GM19372 (cell line): Measurements from ENCODE around the gene IL1RAPL1.

Source experiments
- ATAC-seq: cut with Tn5 transposase; IDR thresholded peaks from one replicate; pipeline ENCODE4 v1.9.1; 2021; ENCODE audit warnings: mild to moderate bottlenecking, low read depth, moderate library complexity; ENCODE audit not compliant: unreplicated experiment

The IL1RAPL1 gene

GRCh38 chrX:29671421-29671820 is 1084.2 kb downstream of the IL1RAPL1 start:
- ATAC-seq, result no peak

GRCh38 chrX:29687687-29688086 is 1100.4 kb downstream of the IL1RAPL1 start:
- ATAC-seq, result no peak

GRCh38 chrX:29690061-29690460 is 1102.8 kb downstream of the IL1RAPL1 start:
- ATAC-seq, result no peak

- no peak for ATAC-seq
Observed at GRCh38 chrX:29691044-29691443, 1103.8 kb downstream of the IL1RAPL1 start.

GRCh38 chrX:29693912-29694311 is 1106.7 kb downstream of the IL1RAPL1 start:
- no peak for ATAC-seq

- no peak for ATAC-seq
Observed at GRCh38 chrX:29699239-29699638, 1112.0 kb downstream of the IL1RAPL1 start.

GRCh38 chrX:29707088-29707487 is 1119.8 kb downstream of the IL1RAPL1 start:
- no peak for ATAC-seq

GRCh38 chrX:29721152-29721551 is 1133.9 kb downstream of the IL1RAPL1 start:
- no peak for ATAC-seq

GRCh38 chrX:29724316-29724715 is 1137.1 kb downstream of the IL1RAPL1 start:
- no peak for ATAC-seq

GRCh38 chrX:29726811-29727210 is 1139.6 kb downstream of the IL1RAPL1 start:
- ATAC-seq, result no peak

- no peak for ATAC-seq
Observed at GRCh38 chrX:29728639-29729038, 1141.4 kb downstream of the IL1RAPL1 start.

GRCh38 chrX:29744966-29745365 is 1157.7 kb downstream of the IL1RAPL1 start:
- ATAC-seq, result no peak

- ATAC-seq, result no peak
Observed at GRCh38 chrX:29746326-29746725, 1159.1 kb downstream of the IL1RAPL1 start.

GRCh38 chrX:29762006-29762405 is 1174.8 kb downstream of the IL1RAPL1 start:
- ATAC-seq, result no peak

GRCh38 chrX:29775890-29776289 is 1188.6 kb downstream of the IL1RAPL1 start:
- no peak for ATAC-seq

GRCh38 chrX:29787656-29788055 is 1200.4 kb downstream of the IL1RAPL1 start:
- ATAC-seq, result no peak

- no peak for ATAC-seq
Observed at GRCh38 chrX:29788991-29789699, 1201.9 kb downstream of the IL1RAPL1 start.

- no peak for ATAC-seq
Observed at GRCh38 chrX:29792335-29792734, 1205.1 kb downstream of the IL1RAPL1 start.

GRCh38 chrX:29797156-29797555 is 1209.9 kb downstream of the IL1RAPL1 start:
- no peak for ATAC-seq

GRCh38 chrX:29798469-29798868 is 1211.2 kb downstream of the IL1RAPL1 start:
- ATAC-seq, result no peak

GRCh38 chrX:29813174-29813573 is 1225.9 kb downstream of the IL1RAPL1 start:
- ATAC-seq, result no peak

GRCh38 chrX:29824176-29824906 is 1237.1 kb downstream of the IL1RAPL1 start:
- ATAC-seq, result no peak
